Heart left ventricle (tissue), 13 donors: ENCODE measurements around the gene KTN1.

Experiments used
- CTCF ChIP-seq, 12 donors: fragments of 200-600 bp; sonication (generic) in 4 of 12; IDR thresholded peaks; one replicate each; pipeline versions ENCODE4 v1.5.0 to v1.8.0; 2018 to 2022; ENCODE audit warnings: antibody characterized with exemption in 12 of 12, mild to moderate bottlenecking in 5 of 12
- POLR2A ChIP-seq, 2 donors: fragments of 450-650 bp; IDR thresholded peaks; one replicate each; pipeline ENCODE4 v1.6.1; 2017; ENCODE audit warnings: antibody characterized with exemption in 2 of 2, mild to moderate bottlenecking in 2 of 2, moderate library complexity in 2 of 2
- donor health status: ischemic (EF 13 %, LVEDD 7.1; RV severe dilation, severe dysfunction).
- donor health status: DM: no; HTN: yes; CAD: no.
- donor health status: DM: no; HTN: no; CAD: no.
- donor health status: ischemic (EF 25% LVEDD 6.9; RV normal size, moderate dysfunction).
- donor health status: ischemic (EF 25% LVEDD 5.7; RV mildly dilated, moderate dysfunction).
- donor health status: ischemic (EF 35%, LVEDD 5.7; RV mildly dilated, moderate dysfunction).
- donor health status: nonischemic (EF 11% LVEDD 7.7; RV severe dilation, severe dysfunction).
- donor health status: DM: yes; HTN: yes; CAD: no.
- donor health status: PGD.
- donor health status: ischemic (EF 29% LVEDD 5.4; RV normal size, mild dysfunction).
- donor health status: nonischemic (EF 23%, LVEDD 6.1; RV moderate dilation, normal function).

- no peak for TF ChIP-seq CTCF (IDR thresholded peaks at IDR 0.05)
- no peak for TF ChIP-seq POLR2A (IDR thresholded peaks at IDR 0.05)
These were observed 30.8 kb downstream of the KTN1 start for GRCh38 chr14:55610713-55611370.
